Measurements from ENCODE around the gene GKAP1.
"Not testable (repeated sequence)": the region's sequence is repeated elsewhere in the genome, so short reads cannot be mapped to it uniquely, and the experiment has no call there.

The GKAP1 gene

DNA sequence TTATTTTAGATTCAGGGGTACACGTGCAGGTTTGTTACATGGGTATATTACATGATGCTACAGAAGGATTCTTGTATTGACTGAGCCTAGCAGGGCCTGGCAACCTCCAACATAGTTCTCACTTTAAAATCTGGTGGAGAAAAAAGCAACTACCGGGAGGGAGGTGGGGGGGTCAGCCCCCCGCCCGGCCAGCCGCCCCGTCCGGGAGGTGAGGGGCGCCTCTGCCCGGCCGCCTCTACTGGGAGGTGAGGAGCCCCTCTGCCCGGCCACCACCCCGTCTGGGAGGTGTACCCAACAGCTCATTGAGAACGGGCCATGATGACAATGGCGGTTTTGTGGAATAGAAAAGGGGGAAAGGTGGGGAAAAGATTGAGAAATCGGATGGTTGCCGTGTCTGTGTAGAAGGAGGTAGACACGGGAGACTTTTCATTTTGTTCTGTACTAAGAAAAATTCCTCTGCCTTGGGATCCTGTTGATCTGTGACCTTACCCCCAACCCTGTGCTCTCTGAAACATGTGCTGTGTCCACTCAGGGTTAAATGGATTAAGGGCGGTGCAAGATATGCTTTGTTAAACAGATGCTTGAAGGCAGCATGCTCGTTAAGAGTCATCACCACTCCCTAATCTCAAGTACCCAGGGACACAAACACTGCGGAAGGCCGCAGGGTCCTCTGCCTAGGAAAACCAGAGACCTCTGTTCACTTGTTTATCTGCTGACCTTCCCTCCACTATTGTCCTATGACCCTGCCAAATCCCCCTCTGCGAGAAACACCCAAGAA lies 88.8 kb downstream of the GKAP1 start:
- DNase-seq (ENCODE audit: low spot score), result not testable (repeated sequence)

DNA sequence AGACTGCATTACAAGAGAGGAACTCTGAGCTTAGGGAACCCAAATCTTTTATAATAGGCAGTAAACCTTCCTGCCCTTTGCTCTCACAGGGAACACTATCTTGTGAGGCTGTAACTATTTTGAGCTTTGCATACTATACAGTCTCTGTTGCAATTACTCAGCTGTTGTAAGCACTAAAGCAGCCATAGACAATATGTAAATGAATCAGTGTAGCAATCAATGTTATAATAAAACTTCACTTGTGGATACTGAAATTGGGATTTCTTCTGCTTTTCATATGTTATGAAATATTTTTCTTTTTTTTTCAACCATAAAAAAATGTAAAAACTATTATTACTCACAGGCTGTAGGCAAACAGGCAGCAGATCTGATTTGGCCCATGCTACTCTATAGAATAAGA lies 93.1 kb downstream of the GKAP1 start:
- no peak for DNase-seq (ENCODE audit: low spot score)

DNA sequence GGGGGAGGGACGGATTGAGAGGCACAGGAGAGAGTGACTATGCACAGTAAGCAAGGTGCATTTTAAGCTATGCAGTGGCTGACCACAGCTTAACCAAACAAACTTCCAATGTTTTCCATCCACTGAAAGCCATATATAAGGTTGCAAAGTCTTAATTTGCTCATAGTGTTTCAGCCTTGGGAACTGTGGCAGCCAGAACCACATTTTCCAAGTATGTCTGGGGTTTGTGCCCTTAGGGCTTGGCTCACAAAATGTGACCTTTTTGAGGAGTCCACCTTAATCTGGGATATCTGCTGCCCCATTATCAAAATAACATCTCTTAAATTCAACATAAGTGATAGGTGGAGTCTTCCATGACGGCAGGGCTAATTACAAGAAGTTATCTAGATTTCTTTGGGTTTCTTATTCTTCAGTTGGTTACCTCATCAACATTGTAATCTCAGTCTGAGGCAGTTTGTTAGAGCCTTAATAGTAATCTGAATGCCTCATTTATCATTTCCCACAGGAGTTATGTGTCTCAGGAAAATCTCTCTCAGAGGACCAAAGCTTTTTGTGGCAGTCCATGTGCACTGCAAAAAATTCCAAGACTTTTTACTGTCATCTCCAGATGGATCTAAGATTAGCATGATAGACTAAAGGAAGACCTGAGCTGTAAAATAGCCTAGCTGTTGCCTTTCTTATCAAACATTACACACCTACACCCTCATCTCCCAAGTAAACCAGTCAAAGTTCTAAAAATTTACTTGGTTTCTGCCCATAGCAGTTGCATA lies 94.7 kb downstream of the GKAP1 start:
- no peak for DNase-seq (ENCODE audit: low spot score)

DNA sequence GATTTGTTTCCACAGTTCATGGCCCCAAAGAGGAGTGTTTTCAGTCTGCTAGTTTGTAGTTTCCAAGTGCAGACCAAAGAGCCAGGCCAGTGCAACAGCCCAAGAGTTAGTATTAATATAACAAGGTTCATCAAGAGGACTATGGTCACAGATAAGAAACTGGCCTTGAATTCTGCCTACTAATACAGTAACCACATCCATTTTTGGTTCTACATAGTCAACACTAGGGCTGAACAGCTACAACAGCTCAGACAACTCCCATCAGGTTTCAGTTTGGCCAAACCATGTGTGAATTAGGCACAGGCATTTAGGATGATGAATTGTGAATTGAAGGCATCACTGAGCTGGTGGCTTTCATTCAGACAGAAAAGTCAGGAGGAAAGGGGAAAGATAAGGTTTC lies 96.1 kb downstream of the GKAP1 start:
- DNase-seq (ENCODE audit: low spot score), result no peak

DNA sequence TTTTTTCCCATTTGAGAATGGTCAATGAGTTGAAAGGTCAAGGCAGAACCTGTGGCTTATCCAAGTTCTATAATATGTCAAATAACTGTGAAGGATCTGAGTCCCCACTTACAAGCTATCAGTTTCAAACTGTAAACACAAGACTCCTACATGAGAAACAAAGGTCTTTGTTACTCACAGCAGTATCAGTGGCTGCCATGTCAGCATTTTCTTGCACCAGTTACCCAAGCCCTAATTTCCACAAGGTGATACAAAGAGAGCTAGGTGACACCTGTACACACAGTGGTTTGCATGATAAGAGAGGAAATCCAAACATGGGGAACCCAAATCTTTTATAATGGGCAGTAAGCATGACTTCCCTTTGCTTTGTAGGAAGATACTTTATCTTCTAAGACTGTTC lies 101.8 kb downstream of the GKAP1 start:
- DNase-seq (ENCODE audit: low spot score), result no peak

DNA sequence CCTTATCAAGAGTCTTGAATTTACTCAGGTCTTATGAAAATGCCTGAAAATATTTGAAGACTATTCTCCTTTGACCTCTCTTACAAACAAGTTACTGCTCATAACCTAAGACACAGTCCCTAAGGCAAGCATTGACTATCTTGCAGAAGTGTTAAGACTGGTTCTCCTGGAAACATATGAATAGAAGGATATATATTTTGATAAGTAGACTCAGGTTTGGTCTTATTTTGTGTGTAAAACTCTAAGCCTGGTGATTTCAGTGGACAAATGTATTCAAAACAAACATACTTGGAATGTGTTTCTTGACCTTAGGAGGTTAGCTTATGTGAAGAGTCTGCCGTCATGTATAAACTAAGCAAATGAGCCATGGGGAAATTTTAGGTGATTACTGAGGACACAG lies 102.3 kb downstream of the GKAP1 start:
- no peak for DNase-seq (ENCODE audit: low spot score)

DNA sequence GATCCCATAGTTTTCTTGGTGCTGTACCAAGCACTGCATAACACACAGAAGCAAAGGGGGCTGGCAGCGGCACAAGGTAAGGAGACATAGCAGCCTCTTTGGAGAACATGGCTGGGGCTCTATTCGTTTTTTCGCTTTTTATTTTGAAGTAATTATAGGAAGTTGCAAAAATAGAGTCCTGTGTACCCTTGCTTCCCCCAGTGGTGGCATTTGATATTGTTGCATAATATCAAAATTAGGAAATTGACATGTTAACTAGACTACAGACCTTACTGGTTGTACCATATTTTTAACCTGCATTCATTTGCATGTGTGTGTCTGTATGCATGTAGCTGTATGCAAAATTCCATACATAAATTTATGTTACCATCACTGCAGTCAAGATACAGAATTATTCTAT lies 103.2 kb downstream of the GKAP1 start:
- DNase-seq (ENCODE audit: low spot score), result no peak

DNA sequence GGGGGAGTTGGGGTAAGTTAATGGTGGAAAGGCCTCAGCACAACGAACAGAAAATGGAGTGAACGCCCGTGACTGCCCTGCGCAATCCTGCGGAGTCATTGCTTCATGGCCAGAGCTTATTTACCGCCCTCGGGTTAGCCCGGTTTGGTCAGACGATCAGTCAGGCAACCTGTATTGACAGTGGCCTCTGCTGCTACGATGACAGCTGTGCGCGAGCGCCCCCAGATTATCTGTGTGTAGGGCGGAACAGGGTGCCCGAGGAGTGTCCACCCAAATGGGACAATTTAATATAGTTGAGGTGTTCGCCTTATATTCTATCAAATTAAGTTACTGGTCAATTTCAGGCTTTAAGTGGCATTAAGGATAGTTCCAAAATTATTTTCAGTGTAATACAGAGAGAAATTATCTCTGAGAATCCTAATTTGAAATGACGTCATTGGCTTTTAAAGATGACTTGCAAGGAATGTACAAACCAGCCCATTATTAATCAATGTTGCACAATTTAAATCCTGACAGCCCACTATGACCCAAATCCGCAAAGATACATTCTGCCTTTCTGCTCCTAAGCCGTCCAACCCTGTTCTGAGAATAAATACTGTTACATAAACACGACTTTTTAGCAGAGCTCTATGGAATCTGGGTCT lies 108.9 kb downstream of the GKAP1 start:
- DNase-seq (ENCODE audit: low spot score), result peak; percentile 81

DNA sequence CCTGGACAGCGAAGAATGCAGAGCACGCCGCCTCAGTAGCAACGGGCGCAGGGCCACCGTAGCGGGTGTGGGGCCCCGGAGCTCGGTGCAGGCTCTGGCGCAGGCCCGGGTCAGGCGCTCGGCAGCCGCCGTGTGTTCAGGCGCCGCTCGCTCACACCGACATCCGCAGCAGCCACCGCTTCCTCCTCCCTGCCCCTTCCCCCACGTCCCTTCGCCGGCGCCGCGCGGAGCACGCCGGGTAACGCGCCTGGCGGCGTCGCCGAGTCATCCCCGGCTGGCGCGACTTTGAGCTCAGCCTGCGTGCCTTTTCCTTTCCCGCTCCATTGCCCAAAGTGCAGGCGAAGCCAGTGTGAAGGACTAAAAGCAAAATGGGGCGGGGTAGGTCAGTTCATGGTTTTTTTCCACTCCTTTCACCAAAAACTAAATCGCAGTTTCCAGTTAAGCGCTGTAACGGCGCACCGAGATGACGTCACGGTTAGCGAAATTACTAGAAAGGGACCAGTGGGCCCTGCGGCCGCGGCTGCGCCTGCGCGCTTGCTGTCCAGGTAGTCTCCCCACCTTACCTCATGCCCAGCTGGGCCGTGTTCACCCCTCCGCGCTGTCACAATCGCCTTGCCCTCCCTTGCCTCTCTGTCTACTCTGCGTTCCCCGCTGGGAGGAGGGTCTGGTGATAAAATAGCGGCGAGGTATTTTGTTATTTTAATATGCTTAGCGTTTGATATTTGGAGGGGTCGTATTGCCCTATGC lies 109.6 kb downstream of the GKAP1 start, which contains the start of gene UBQLN1:
Gene UBQLN1 (minus strand): TSS at position 191 of the 747 bp plus-strand sequence. CDS start 279 bp downstream, outside the sequence.
- DNase-seq (ENCODE audit: low spot score), result peak; percentile 90

DNA sequence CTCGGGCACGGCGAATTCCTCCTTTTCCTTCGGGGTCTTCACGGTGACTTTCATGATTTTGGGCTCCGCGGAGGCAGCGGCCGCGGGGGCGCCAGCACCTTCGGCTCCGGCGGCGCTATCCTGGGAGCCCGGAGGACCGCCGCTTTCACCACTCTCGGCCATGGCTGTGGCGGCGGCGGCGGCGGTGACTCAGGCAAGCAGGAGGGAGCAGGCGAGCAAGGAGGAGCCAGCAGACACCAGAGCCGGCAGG lies 110.1 kb downstream of the GKAP1 start:
- DNase-seq (ENCODE audit: low spot score), result no peak

DNA sequence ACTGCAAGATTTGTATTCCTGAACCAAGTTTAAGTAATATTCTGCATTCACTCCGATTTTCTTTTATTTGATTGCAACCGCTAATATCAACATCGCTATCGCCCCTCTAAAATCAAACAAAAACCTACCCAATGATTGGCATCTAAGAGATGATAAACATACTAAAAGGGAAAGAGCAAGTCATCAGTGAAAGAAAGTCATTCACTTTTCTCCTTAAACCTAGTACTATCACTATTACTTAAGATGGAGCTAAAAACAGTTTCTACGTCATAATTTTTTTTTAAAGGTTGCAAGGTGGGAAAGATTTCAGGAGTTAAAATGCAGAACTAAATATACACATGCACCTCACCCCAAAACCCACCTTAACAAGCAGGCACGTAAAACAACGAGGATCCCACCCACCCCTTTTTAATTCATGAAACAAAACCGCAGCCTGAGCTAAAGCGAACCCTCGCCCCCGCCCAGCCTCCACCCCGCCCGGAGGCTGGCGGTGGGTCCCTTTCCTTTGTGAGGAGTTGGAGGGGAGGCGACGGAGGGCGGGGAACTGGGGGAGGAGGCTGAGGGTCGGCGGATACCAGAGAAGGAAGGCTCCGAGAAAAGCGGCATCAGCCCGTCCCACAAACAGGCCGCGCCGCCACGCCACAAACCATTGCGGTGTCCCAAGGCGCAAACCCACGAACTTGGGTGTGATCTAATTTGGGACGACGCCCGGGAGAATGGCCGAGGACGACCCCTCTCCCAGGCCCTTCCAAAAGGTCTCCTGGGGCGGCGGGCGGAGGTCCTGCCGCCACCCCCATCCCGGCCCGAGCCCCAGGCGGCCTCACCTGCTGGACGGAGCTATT lies 110.7 kb downstream of the GKAP1 start:
- DNase-seq (ENCODE audit: low spot score), result peak; percentile 7

DNA sequence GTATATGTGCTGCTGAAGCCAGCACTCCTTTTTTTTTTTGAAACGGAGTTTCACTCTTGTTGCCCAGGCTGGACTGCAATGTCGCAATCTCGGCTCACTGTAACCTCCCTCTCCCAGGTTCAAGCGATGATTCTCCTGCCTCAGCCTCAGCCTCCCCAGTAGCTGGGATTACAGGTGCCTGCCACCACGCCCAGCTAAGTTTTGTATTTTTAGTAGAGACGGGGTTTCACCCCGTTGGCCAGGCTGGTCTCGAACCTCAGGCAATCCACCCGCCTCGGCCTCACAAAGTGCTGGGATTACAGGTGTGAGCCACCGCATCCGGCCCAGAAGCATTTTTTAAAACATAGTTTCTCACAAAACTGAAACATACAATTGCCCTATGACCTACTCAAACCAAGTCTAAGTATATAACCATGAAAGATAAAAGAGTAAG lies 112.3 kb downstream of the GKAP1 start:
- not testable (repeated sequence) for DNase-seq (ENCODE audit: low spot score)

DNA sequence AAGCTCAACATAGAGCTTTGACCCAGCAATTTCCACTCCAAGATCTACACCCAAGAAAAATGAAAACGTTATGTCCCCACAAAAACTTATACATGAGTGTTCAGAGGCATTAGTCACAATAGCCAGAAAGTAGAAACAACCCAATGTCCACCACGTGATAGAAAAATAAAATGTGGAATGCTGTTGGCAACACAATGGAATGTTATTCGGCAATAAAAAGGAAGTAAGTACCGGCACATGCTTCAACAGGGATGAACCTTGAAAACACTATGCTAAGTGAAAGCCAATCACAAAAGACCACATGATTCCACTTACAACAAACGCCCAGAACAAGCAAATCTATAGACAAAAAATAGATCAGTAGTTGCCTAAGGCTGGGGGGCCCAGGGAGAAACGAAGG lies 115.8 kb downstream of the GKAP1 start:
- no peak for DNase-seq (ENCODE audit: low spot score)

DNA sequence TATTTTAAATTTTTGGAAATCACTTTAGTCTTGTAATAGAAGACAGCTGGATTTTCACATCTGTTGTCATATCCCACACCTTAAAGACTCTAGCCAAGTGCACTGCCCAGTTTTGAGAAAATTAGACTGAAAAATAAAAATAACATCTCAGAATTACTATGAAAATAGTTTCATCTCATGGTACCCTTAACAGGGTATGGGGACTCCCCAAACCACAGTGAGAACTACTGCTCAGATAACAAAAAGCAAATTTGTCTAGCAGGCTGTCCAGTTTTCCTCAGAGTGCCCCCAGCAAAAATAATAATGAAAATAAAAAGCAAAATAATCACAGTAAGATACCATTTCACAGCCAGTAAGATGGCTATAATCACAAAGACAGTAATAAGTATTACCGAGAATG lies 116.3 kb downstream of the GKAP1 start:
- DNase-seq (ENCODE audit: low spot score), result no peak

DNA sequence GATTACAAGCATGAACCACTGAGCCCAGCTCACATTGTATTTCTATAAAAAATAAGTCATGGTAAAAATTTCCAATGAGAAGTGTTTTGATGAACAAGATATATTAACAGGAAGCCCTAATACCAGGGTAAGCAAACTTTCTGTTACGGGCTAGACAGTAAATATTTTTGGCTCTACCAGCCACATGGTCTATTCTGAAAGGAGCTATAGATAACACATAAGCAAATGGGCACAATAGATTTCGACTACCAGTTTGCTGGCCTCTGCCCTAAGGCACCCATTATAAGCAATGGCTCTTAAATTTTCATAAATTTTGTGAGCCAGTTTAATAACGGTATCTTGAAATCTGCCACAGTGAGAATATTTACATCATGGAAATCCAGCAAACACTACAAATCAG lies 118.0 kb downstream of the GKAP1 start:
- DNase-seq (ENCODE audit: low spot score), result no peak

DNA sequence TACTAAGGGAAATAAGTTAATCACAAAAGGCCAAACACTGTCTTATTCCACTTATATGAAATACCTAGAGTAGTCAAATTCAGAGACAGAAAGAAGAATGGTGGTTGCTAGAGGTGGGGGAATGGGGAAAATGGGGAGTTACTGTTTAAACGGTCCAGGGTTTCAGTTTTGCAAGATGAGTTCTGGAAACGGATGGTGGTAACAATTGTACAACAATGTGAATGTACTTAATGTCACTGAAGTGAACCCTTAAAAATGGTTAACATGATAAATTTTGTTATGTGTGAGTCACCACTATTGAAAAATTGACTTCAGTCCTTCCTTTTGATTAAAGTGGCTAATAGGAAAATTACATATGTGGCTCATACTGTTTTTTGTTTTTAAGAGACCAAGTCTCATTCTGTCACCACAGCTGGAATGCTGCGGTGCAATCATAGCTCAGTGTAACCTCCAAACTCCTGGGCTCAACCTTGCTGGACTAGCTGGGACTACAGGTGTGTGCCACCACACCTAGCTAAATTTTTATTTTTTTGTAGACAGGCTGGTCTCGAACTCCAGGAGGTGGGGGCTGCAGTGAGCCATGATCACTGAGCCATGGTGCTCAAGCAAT lies 118.5 kb downstream of the GKAP1 start:
- DNase-seq (ENCODE audit: low spot score), result no peak

DNA sequence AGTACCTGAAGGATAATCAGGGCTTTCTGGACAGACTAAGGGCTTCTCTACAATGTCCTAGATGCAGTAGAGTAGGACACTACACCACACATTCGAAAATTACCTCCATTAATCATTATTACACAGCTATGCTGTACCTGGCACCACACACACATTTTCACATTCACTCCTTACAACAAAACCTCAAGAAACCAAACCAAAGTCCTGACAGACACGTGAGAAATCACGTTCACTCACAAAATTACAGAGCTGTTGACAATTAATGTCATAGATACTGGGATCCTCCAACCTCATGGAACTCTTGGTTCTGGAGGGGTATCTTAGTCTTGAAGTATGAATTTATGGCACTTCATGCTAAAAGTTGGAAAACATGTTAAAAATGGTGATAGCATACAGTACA lies 126.1 kb downstream of the GKAP1 start:
- DNase-seq (ENCODE audit: low spot score), result no peak

Measured in pons (tissue), 1 donor.